Stimulated activated CD8-positive, alpha-beta memory T cell treated with anti-CD3 and anti-CD28 coated beads, Interleukin-4, amount 100 ng/mL, for 1 hour (primary cell): Measurements from ENCODE around the gene DGKQ.

Source experiments
- DNase-seq, 2 donors: peaks; one replicate each; pipeline ENCODE4 v3.0.0-alpha.2; 2020; ENCODE audit warnings: low read depth in 2 of 2, low spot score in 1 of 2

The DGKQ gene

GRCh38 chr4:962231-963208 is 10.8 kb downstream of the DGKQ start:
- no peak for DNase-seq

GRCh38 chr4:961351-962230 is 11.8 kb downstream of the DGKQ start:
- DNase-seq: no peak

GRCh38 chr4:960636-961350 is 12.6 kb downstream of the DGKQ start:
- DNase-seq: no peak

GRCh38 chr4:960140-960635 is 13.2 kb downstream of the DGKQ start:
- DNase-seq: no peak

- DNase-seq: no peak
Measured at GRCh38 chr4:959338-960139, 13.8 kb downstream of the DGKQ start.

GRCh38 chr4:958696-959337 is 14.6 kb downstream of the DGKQ start:
- no peak for DNase-seq

GRCh38 chr4:958314-958665 is 15.1 kb downstream of the DGKQ start:
- no peak for DNase-seq

GRCh38 chr4:957581-958313 is 15.6 kb downstream of the DGKQ start:
- no peak for DNase-seq

- no peak for DNase-seq
Measured at GRCh38 chr4:957231-957580, 16.2 kb downstream of the DGKQ start.

GRCh38 chr4:956531-957230 is 16.7 kb downstream of the DGKQ start:
- no peak for DNase-seq

GRCh38 chr4:955931-956381 is 17.4 kb downstream of the DGKQ start:
- no peak for DNase-seq

- no peak for DNase-seq
Measured at GRCh38 chr4:955161-955921, 18.0 kb downstream of the DGKQ start.

GRCh38 chr4:954211-955020 is 19.0 kb downstream of the DGKQ start:
- DNase-seq: no peak

- DNase-seq: no peak
Measured at GRCh38 chr4:953574-953915, 19.8 kb downstream of the DGKQ start.

- no peak for DNase-seq
Measured at GRCh38 chr4:952881-953573, 20.3 kb downstream of the DGKQ start.

- DNase-seq: no peak
Measured at GRCh38 chr4:951594-952468, 21.5 kb downstream of the DGKQ start.
